Keratinocyte (primary cell): ENCODE data around the gene NECTIN3. TPM values are rescaled to one million over a fixed set of nuclear protein-coding genes. Genes with fewer than 3 reads are reported as not detected.

Experiments used
- DNase-seq: peaks from one replicate; pipeline ENCODE4 v3.0.0-alpha.2; 2011; ENCODE audit warnings: low read depth, missing footprints, low spot score
- FAIRE-seq: peaks from 2 replicates; lab custom pipeline; 2011; peaks lifted over from hg19 to GRCh38; lab: Jason Lieb, UNC
- H2AFZ ChIP-seq: 2 replicates; pipeline ENCODE4 v1.6.0; 2012; ENCODE audit warnings: low read length, control low read depth, inconsistent platforms; ENCODE audit not compliant: control insufficient read depth
- H3K27ac ChIP-seq: 2 replicates; pipeline ENCODE4 v1.5.1; 2011; ENCODE audit warnings: low read length; ENCODE audit not compliant: control insufficient read depth, insufficient read depth
- H3K27me3 ChIP-seq: 3 replicates; pipeline ENCODE4 v1.6.0; 2011; ENCODE audit warnings: low read length; ENCODE audit not compliant: control insufficient read depth, insufficient read depth; ENCODE audit errors: extremely low read depth
- H3K36me3 ChIP-seq, 2 experiments: 2 replicates in 1 of 2; 3 replicates in 1 of 2; pipeline ENCODE4 v1.5.1; 2011; ENCODE audit warnings: low read length in 2 of 2, mild to moderate bottlenecking in 1 of 2; ENCODE audit not compliant: control insufficient read depth in 2 of 2, insufficient read depth in 2 of 2; ENCODE audit errors: extremely low read depth in 1 of 2
- H3K4me1 ChIP-seq: 3 replicates; pipeline ENCODE4 v1.5.1; 2011; ENCODE audit warnings: low read length; ENCODE audit not compliant: control insufficient read depth, insufficient read depth; ENCODE audit errors: extremely low read depth
- H3K4me2 ChIP-seq: 3 replicates; pipeline ENCODE4 v1.6.0; 2011; ENCODE audit warnings: low read depth, low read length; ENCODE audit not compliant: control insufficient read depth, insufficient read depth; ENCODE audit errors: extremely low read depth
- H3K4me3 ChIP-seq, 3 experiments: fragments of 200-600 bp in 1 of 3; sonication (generic) in 1 of 3; 2 replicates in 2 of 3; 3 replicates in 1 of 3; pipeline ENCODE4 v1.5.1; 2011 to 2016; ENCODE audit warnings: low read length in 3 of 3, mild to moderate bottlenecking in 3 of 3, control low read depth in 2 of 3, inconsistent platforms in 1 of 3, low read depth in 1 of 3, mixed read lengths in 1 of 3, mixed run types in 1 of 3, moderate library complexity in 1 of 3; ENCODE audit not compliant: control insufficient read depth in 2 of 3, insufficient read depth in 2 of 3; ENCODE audit errors: extremely low read depth in 1 of 3
- H3K79me2 ChIP-seq: 2 replicates; pipeline ENCODE4 v1.6.0; 2012; ENCODE audit warnings: low read length; ENCODE audit not compliant: control insufficient read depth, insufficient read depth
- H3K9ac ChIP-seq: 3 replicates; pipeline ENCODE4 v1.6.0; 2011; ENCODE audit warnings: low read length; ENCODE audit not compliant: control insufficient read depth, insufficient read depth; ENCODE audit errors: extremely low read depth
- H3K9me1 ChIP-seq: 3 replicates; pipeline ENCODE4 v1.6.0; 2011; ENCODE audit warnings: low read length; ENCODE audit not compliant: control insufficient read depth, insufficient read depth; ENCODE audit errors: extremely low read depth
- H3K9me3 ChIP-seq: 2 replicates; pipeline ENCODE4 v1.5.1; 2012; ENCODE audit warnings: low read depth, low read length; ENCODE audit not compliant: control insufficient read depth
- H4K20me1 ChIP-seq: 3 replicates; pipeline ENCODE4 v1.6.0; 2011; ENCODE audit warnings: low read length; ENCODE audit not compliant: control insufficient read depth, insufficient read depth; ENCODE audit errors: extremely low read depth
- EZH2 ChIP-seq: IDR thresholded peaks from one replicate; pipeline ENCODE4 v1.6.1; 2012; ENCODE audit warnings: inconsistent platforms, mild to moderate bottlenecking, low read length, moderate library complexity
- dilution Hi-C: fragments of 300-500 bp; cut with MboI; formaldehyde crosslinking; loops from one replicate; pipeline ENCODE4 v1.7.0; 2020; ENCODE audit warnings: low sequenced_read_pairs; ENCODE audit not compliant: extremely low pct_ligation_motif_present
- polyA plus RNA-seq, 5 experiments: library from polyadenylated mRNA; depleted of rRNA in 3 of 5; stranded (reverse) in 3 of 5; stranded (forward) in 1 of 5; unstranded in 1 of 5; fragments of >200 nt; gene quantifications; 1 replicate in 1 of 5; 2 replicates in 3 of 5; 3 replicates in 1 of 5; pipeline versions ENCODE4 v1.2.1 to v1.2.3, GENCODE V29; 2011 to 2012; ENCODE audit warnings: missing spikeins in 2 of 5, low read depth in 1 of 5, low replicate concordance in 1 of 5
- TF ChIP-seq, protein P1 (sequence below), 3 experiments: IDR thresholded peaks in 1 of 3; conservative IDR thresholded peaks in 1 of 3; optimal IDR thresholded peaks in 1 of 3; 2 replicates in 2 of 3; 3 replicates in 1 of 3; pipeline versions ENCODE3 to v1.5.1; 2011; ENCODE audit warnings: low read length in 3 of 3, mild to moderate bottlenecking in 3 of 3, moderate library complexity in 2 of 3, control low read depth in 1 of 3, inconsistent platforms in 1 of 3; ENCODE audit not compliant: insufficient read depth in 2 of 3; ENCODE audit errors: extremely low read depth in 1 of 3

Gene NECTIN3
- polyA plus RNA-seq, 1 donor (not counting 4 experiments of a cell fraction or from before 2014, with no cell fraction given) = 2.1 TPM

DNA sequence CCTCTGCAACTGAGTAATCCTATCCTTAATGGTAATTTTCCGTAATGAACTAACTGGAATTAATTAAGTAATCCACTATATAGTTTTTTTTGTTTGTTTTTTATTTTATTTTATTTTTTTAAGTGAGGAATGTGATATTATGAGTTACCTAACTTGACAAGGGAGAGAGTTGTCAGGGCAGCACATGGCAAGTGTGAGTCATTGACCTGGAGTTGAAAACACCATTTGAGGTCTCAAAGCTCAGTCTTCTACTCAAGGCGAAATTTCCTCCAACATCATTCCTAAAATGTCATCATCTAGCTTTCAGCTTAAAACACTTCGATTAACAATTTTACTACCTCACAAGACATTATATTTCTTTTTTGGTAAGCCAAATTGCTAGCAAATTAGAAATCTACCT is 87.8 kb downstream of the NECTIN3 start:
- Histone ChIP-seq H3K9ac (no peak overlapping the region), H2AFZ (no peak overlapping the region), H3K27ac (no peak overlapping the region), H4K20me1 (no peaks in the 10 kb centered on the region), H3K9me1 (no peaks in the 10 kb centered on the region), H3K9me3 (no peaks in the 10 kb centered on the region), H3K27me3 (no peaks in the 10 kb centered on the region), H3K4me1 (no peaks in the 10 kb centered on the region), H3K4me3 (no peak overlapping the region), H3K4me2 (no peak overlapping the region), H3K79me2 (no peaks in the 10 kb centered on the region), H3K36me3 (no peaks in the 10 kb centered on the region)
- no peak for TF ChIP-seq EZH2
- TF ChIP-seq, protein P1, sequence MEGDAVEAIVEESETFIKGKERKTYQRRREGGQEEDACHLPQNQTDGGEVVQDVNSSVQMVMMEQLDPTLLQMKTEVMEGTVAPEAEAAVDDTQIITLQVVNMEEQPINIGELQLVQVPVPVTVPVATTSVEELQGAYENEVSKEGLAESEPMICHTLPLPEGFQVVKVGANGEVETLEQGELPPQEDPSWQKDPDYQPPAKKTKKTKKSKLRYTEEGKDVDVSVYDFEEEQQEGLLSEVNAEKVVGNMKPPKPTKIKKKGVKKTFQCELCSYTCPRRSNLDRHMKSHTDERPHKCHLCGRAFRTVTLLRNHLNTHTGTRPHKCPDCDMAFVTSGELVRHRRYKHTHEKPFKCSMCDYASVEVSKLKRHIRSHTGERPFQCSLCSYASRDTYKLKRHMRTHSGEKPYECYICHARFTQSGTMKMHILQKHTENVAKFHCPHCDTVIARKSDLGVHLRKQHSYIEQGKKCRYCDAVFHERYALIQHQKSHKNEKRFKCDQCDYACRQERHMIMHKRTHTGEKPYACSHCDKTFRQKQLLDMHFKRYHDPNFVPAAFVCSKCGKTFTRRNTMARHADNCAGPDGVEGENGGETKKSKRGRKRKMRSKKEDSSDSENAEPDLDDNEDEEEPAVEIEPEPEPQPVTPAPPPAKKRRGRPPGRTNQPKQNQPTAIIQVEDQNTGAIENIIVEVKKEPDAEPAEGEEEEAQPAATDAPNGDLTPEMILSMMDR (optimal IDR thresholded peaks at IDR 0.05 in 1 of 3, IDR thresholded peaks at IDR 0.05 in 1 of 3, conservative IDR thresholded peaks at IDR 0.05 in 1 of 3; ENCODE audit: extremely low read depth in 1 of 3, insufficient read depth in 2 of 3, low read length in 3 of 3) = no peak
- DNase-seq = no peak
- dilution Hi-C loops = no loop called here
- no peak for FAIRE-seq

DNA sequence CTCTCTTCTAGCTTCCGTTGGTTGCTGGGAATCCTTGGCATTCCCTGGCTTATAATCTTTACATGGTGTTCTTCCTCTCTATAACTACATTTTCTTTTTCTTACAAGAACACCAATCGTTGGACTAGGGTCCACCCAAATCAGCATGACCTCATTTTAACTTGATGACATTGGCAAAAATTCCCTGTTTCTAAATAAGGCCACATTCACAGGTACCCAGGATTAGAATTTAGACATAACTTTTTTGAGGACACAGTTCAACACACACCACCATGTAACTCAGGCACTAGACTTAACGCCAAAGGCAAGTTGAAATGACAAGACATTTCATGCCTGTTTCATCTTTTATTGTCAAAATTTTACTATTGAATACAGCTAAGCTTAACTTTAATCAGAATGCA is 93.0 kb downstream of the NECTIN3 start:
- FAIRE-seq (no peak), DNase-seq (no peak)
- H4K20me1 ChIP-seq = no peaks in the 10 kb centered on the region
- dilution Hi-C loops = no loop called here
- no peak overlapping the region for H2AFZ ChIP-seq
- H3K27ac ChIP-seq = no peak overlapping the region
- H3K9ac ChIP-seq = no peak overlapping the region
- TF ChIP-seq EZH2 = no peak
- TF ChIP-seq, protein P1 (optimal IDR thresholded peaks at IDR 0.05 in 1 of 3, IDR thresholded peaks at IDR 0.05 in 1 of 3, conservative IDR thresholded peaks at IDR 0.05 in 1 of 3; ENCODE audit: extremely low read depth in 1 of 3, insufficient read depth in 2 of 3, low read length in 3 of 3) = no peak
- H3K9me1 ChIP-seq = no peaks in the 10 kb centered on the region
- no peaks in the 10 kb centered on the region for H3K9me3 ChIP-seq
- no peaks in the 10 kb centered on the region for H3K4me1 ChIP-seq
- no peak overlapping the region for H3K4me2 ChIP-seq
- no peaks in the 10 kb centered on the region for H3K36me3 ChIP-seq
- H3K79me2 ChIP-seq = no peaks in the 10 kb centered on the region
- H3K4me3 ChIP-seq = no peak overlapping the region
- H3K27me3 ChIP-seq = no peaks in the 10 kb centered on the region
